H9 (cell line): ENCODE measurements around the gene KAT5. TPM values are rescaled to one million over a fixed set of nuclear protein-coding genes. Genes with fewer than 3 reads are reported as not detected.
A peak's percentile ranks its signal among the peaks of the same experiment; 100 is the strongest.

Experiments used
- DNase-seq: peaks from one replicate; pipeline ENCODE4 v3.0.0-alpha.2; 2017
- H2AFZ ChIP-seq: one replicate; pipeline ENCODE4 v1.6.1; 2013; ENCODE audit warnings: mild to moderate bottlenecking, low read length, control low read depth, moderate library complexity
- H2AK5ac ChIP-seq: 2 replicates; pipeline ENCODE4 v1.6.1; 2013; ENCODE audit warnings: low read length, control low read depth, mixed read lengths; ENCODE audit not compliant: insufficient read length
- H2BK120ac ChIP-seq: one replicate; pipeline ENCODE4 v1.6.1; 2013; ENCODE audit warnings: low read depth, mild to moderate bottlenecking, low read length, control low read depth, inconsistent platforms; ENCODE audit not compliant: poor library complexity, severe bottlenecking
- H2BK12ac ChIP-seq: 2 replicates; pipeline ENCODE4 v1.6.1; 2013; ENCODE audit warnings: low read length, control low read depth, mixed read lengths, low read depth; ENCODE audit not compliant: insufficient read length
- H2BK15ac ChIP-seq: 2 replicates; pipeline ENCODE4 v1.6.1; 2013; ENCODE audit warnings: low read depth, low read length, control low read depth
- H2BK20ac ChIP-seq: one replicate; pipeline ENCODE4 v1.6.1; 2013; ENCODE audit warnings: low read depth, mild to moderate bottlenecking, low read length, control low read depth, inconsistent platforms; ENCODE audit not compliant: poor library complexity, severe bottlenecking
- H2BK5ac ChIP-seq: 2 replicates; pipeline ENCODE4 v1.6.1; 2013; ENCODE audit warnings: low read length, control low read depth, mixed read lengths; ENCODE audit not compliant: insufficient read length
- H3K14ac ChIP-seq: 2 replicates; pipeline ENCODE4 v1.6.1; 2013; ENCODE audit warnings: low read length, control low read depth; ENCODE audit not compliant: insufficient read depth
- H3K18ac ChIP-seq: 2 replicates; pipeline ENCODE4 v1.6.1; 2013; ENCODE audit warnings: low read depth, mild to moderate bottlenecking, mixed read lengths, low read length, control low read depth; ENCODE audit not compliant: insufficient read length
- H3K23ac ChIP-seq: 2 replicates; pipeline ENCODE4 v1.6.1; 2013; ENCODE audit warnings: low read length, control low read depth, mixed read lengths, low read depth; ENCODE audit not compliant: insufficient read length
- H3K23me2 ChIP-seq: 2 replicates; pipeline ENCODE4 v1.6.1; 2013; ENCODE audit warnings: low read depth, mild to moderate bottlenecking, mixed read lengths, low read length, control low read depth; ENCODE audit not compliant: insufficient read length, poor library complexity, severe bottlenecking
- H3K27ac ChIP-seq: 2 replicates; pipeline ENCODE4 v1.5.1; 2013; ENCODE audit warnings: low read length, control low read depth, mixed read lengths, low read depth; ENCODE audit not compliant: insufficient read length
- H3K27me3 ChIP-seq: 2 replicates; pipeline ENCODE4 v1.6.1; 2013; ENCODE audit warnings: low read length, control low read depth, inconsistent platforms; ENCODE audit not compliant: insufficient read depth
- H3K4ac ChIP-seq: 2 replicates; pipeline ENCODE4 v1.6.1; 2013; ENCODE audit warnings: low read depth, mild to moderate bottlenecking, control low read depth, inconsistent platforms, low read length, moderate library complexity
- H3K4me1 ChIP-seq: 2 replicates; pipeline ENCODE4 v1.6.1; 2013; ENCODE audit warnings: low read length, control low read depth, inconsistent platforms; ENCODE audit not compliant: insufficient read depth
- H3K4me2 ChIP-seq: 2 replicates; pipeline ENCODE4 v1.6.1; 2013; ENCODE audit warnings: low read length, control low read depth, mixed read lengths; ENCODE audit not compliant: insufficient read length, insufficient read depth
- H3K56ac ChIP-seq: 2 replicates; pipeline ENCODE4 v1.6.1; 2013; ENCODE audit warnings: low read depth, mild to moderate bottlenecking, mixed read lengths, low read length, control low read depth; ENCODE audit not compliant: insufficient read length
- H3K79me1 ChIP-seq: 2 replicates; pipeline ENCODE4 v1.6.1; 2013; ENCODE audit warnings: low read depth, mild to moderate bottlenecking, moderate library complexity, low read length, control low read depth, inconsistent platforms; ENCODE audit not compliant: insufficient read depth, poor library complexity, severe bottlenecking
- H3K79me2 ChIP-seq: 2 replicates; pipeline ENCODE4 v1.6.1; 2013; ENCODE audit warnings: low read length, control low read depth, inconsistent platforms; ENCODE audit not compliant: insufficient read depth
- H3K9ac ChIP-seq: 2 replicates; pipeline ENCODE4 v1.6.1; 2013; ENCODE audit warnings: low read length, control low read depth, mixed read lengths; ENCODE audit not compliant: insufficient read length; ENCODE audit errors: extremely low read depth
- H3K9me3 ChIP-seq: one replicate; pipeline ENCODE4 v1.6.1; 2013; ENCODE audit warnings: low read depth, low read length, inconsistent platforms; ENCODE audit not compliant: control insufficient read depth
- H3T11ph ChIP-seq: one replicate; pipeline ENCODE4 v1.6.1; 2013; ENCODE audit warnings: mild to moderate bottlenecking, low read length, control low read depth, inconsistent platforms
- H4K20me1 ChIP-seq: one replicate; pipeline ENCODE4 v1.6.1; 2013; ENCODE audit not compliant: control insufficient read depth, insufficient read length, insufficient read depth
- H4K5ac ChIP-seq: 2 replicates; pipeline ENCODE4 v1.6.1; 2013; ENCODE audit warnings: low read depth, mild to moderate bottlenecking, mixed read lengths, low read length, control low read depth; ENCODE audit not compliant: insufficient read length
- H4K8ac ChIP-seq: replicated peaks from 2 replicates; pipeline ENCODE4 v1.6.1; 2013; ENCODE audit warnings: low read length, control low read depth, mixed read lengths, low read depth; ENCODE audit not compliant: insufficient read length
- H4K91ac ChIP-seq: 2 replicates; pipeline ENCODE4 v1.6.1; 2013; ENCODE audit warnings: low read depth, mild to moderate bottlenecking, moderate library complexity, mixed read lengths, low read length, control low read depth; ENCODE audit not compliant: insufficient read length
- H3K27ac Mint-ChIP-seq, 3 experiments: 2 replicates in 2 of 3; 3 replicates in 1 of 3; pipeline ENCODE4 v1.8.0; 2020 to 2021; ENCODE audit warnings: mixed read lengths in 3 of 3, mild to moderate bottlenecking in 1 of 3, moderate library complexity in 1 of 3
- H3K27me3 Mint-ChIP-seq: 2 replicates; pipeline ENCODE4 v1.8.0; 2021; ENCODE audit warnings: low read depth, mild to moderate bottlenecking, moderate library complexity, mixed read lengths
- H3K36me3 Mint-ChIP-seq, 3 experiments: 2 replicates in 2 of 3; 3 replicates in 1 of 3; pipeline ENCODE4 v1.8.0; 2020 to 2021; ENCODE audit warnings: low read depth in 3 of 3, mixed read lengths in 3 of 3; ENCODE audit not compliant: insufficient read depth in 1 of 3
- H3K4me1 Mint-ChIP-seq, 2 experiments: 2 replicates each; pipeline ENCODE4 v1.8.0; 2020; ENCODE audit warnings: mixed read lengths in 2 of 2
- H3K4me3 Mint-ChIP-seq, 2 experiments: 2 replicates in 1 of 2; 3 replicates in 1 of 2; pipeline ENCODE4 v1.8.0; 2020 to 2021; ENCODE audit warnings: mild to moderate bottlenecking in 2 of 2, mixed read lengths in 2 of 2, moderate library complexity in 1 of 2
- H3K9me3 Mint-ChIP-seq, 2 experiments: 2 replicates in 1 of 2; 3 replicates in 1 of 2; pipeline ENCODE4 v1.8.0; 2020; ENCODE audit warnings: mild to moderate bottlenecking in 2 of 2, mixed read lengths in 2 of 2, moderate library complexity in 1 of 2
- CTCF ChIP-seq: fragments of 200-600 bp; sonication (generic); conservative IDR thresholded peaks from 3 replicates; pipeline ENCODE4 v1.8.0; 2021; ENCODE audit warnings: antibody characterized with exemption, mild to moderate bottlenecking
- WGBS: extraction: QIAGEN DNeasy Blood & Tissue Kit; methylation state at CpG from one replicate; pipeline ENCODE4 v1.1.7; 2013; ENCODE audit warnings: missing lambda C conversion rate, low lambda C conversion rate, mixed read lengths; ENCODE audit not compliant: insufficient read length; ENCODE audit errors: extremely low coverage; 5-methylcytosine and 5-hydroxymethylcytosine counted together
- total RNA-seq: library from RNA; stranded (reverse); gene quantifications from 2 replicates; pipeline ENCODE4 v1.2.1, GENCODE V29; 2021

Gene KAT5
- total RNA-seq, 1 experiment from 2014 or later, result 56.7 TPM

- Histone ChIP-seq H2BK5ac (no peak overlapping the region), H3K18ac (no peak overlapping the region), H3K9me3 (no peaks in the 10 kb centered on the region), H3T11ph (no peak overlapping the region), H2BK12ac (no peak overlapping the region), H3K79me1 (no peaks in the 10 kb centered on the region), H3K27ac (no peak overlapping the region), H3K4me1 (peaks cover 2% of the 10 kb centered on the region; the same call in 1 of the 2 replicates), H3K4me2 (no peak overlapping the region), H3K4ac (no peak overlapping the region), H3K23ac (no peak overlapping the region), H3K79me2 (no peaks in the 10 kb centered on the region), H3K23me2 (no peaks in the 10 kb centered on the region), H3K14ac (no peak overlapping the region), H4K8ac (no peak overlapping the region), H3K27me3 (no peaks in the 10 kb centered on the region), H2BK20ac (no peak overlapping the region), H2AK5ac (no peak overlapping the region), H4K5ac (no peak overlapping the region), H3K56ac (no peak overlapping the region), H4K91ac (no peak overlapping the region), H2BK120ac (no peak overlapping the region), H2BK15ac (no peak overlapping the region), H4K20me1 (no peaks in the 10 kb centered on the region), H2AFZ (no peak overlapping the region), H3K9ac (no peak overlapping the region)
- Mint-ChIP-seq H3K27me3 (no peaks in the 10 kb centered on the region; the same call in none of the 2 replicates), H3K4me3 (peak overlapping the region; percentile 85 to 90; a peak in 4 of 5 replicates), H3K9me3 (peaks cover 0 to 2% of the 10 kb centered on the region in 2 experiments; a peak in 1 of 5 replicates), H3K27ac (no peak overlapping the region), H3K36me3 (peaks cover 39 to 57% (median 55%) of the 10 kb centered on the region in 3 experiments), H3K4me1 (peaks cover 3 to 4% of the 10 kb centered on the region in 2 experiments; a peak in 2 of 4 replicates)
- no CpG with 5 or more reads among the region's 24 CpGs for WGBS
- no peak for DNase-seq
- no peak for TF ChIP-seq CTCF
Observed at GRCh38 chr11:65713212-65713969, 1.3 kb downstream of the KAT5 start.
